Activated B cell treated with CpG ODN at 0.5 μM for 24 hours (primary cell): ENCODE measurements around the gene ASIC3. TPM values are rescaled to one million over a fixed set of nuclear protein-coding genes. Genes with fewer than 3 reads are reported as not detected.
A peak's percentile ranks its signal among the peaks of the same experiment; 100 is the strongest.

Source experiments
- ATAC-seq: fragments of 200-7000 bp; cut with Tn5 transposase; one replicate; pipeline ENCODE4 v1.10.0; 2021; ENCODE audit warnings: low read depth, mild to moderate bottlenecking, moderate library complexity
- CTCF ChIA-PET: fragments of 350-600 bp; sonication (Branson Sonifier 250); formaldehyde crosslinking; loops from one replicate; lab custom pipeline; 2021; ENCODE audit warnings: antibody characterized with exemption; lab: Charles Lee
- POLR2A ChIA-PET: fragments of 350-600 bp; sonication (Branson Sonifier 250); formaldehyde crosslinking; loops from one replicate; lab custom pipeline; 2021; ENCODE audit warnings: antibody characterized with exemption; lab: Charles Lee
- DNase-seq: peaks from one replicate; pipeline ENCODE4 v3.0.0; 2022
- H3K27ac Mint-ChIP-seq: one replicate; pipeline ENCODE4 v1.8.0; 2020; ENCODE audit warnings: mixed read lengths
- H3K27me3 Mint-ChIP-seq: one replicate; pipeline ENCODE4 v1.8.0; 2021; ENCODE audit warnings: mixed read lengths
- H3K36me3 Mint-ChIP-seq: one replicate; pipeline ENCODE4 v1.8.0; 2021; ENCODE audit warnings: low read depth, mixed read lengths
- H3K4me1 Mint-ChIP-seq: one replicate; pipeline ENCODE4 v1.8.0; 2021; ENCODE audit warnings: mixed read lengths
- H3K4me3 Mint-ChIP-seq: one replicate; pipeline ENCODE4 v1.8.0; 2020; ENCODE audit warnings: mild to moderate bottlenecking, mixed read lengths
- H3K9me3 Mint-ChIP-seq: one replicate; pipeline ENCODE4 v1.8.0; 2020; ENCODE audit warnings: mixed read lengths
- CTCF ChIP-seq: fragments of 200-600 bp; IDR thresholded peaks from one replicate; pipeline ENCODE4 v1.8.0; 2022; ENCODE audit warnings: antibody characterized with exemption, mild to moderate bottlenecking
- intact Hi-C: fragments of 100-400 bp; cut with micrococcal nuclease; formaldehyde crosslinking; loops from one replicate; pipeline ENCODE4 v1.15.1; 2024
- total RNA-seq: library from RNA; stranded (reverse); gene quantifications from 2 replicates; pipeline ENCODE4 v1.2.3, GENCODE V29; 2022

ASIC3 gene
- total RNA-seq, 1 donor from 2014 or later: 1.2 TPM

GRCh38 chr7:151017370-151017952 lies 30.9 kb upstream of the ASIC3 start:
- CTCF ChIA-PET: interaction anchor here (1.1 to 4.2 kb wide), 8 partner anchors 10 to 119 kb away, joined by 3 to 25 read pairs (median 6); partner anchors contain the start of gene ABCB8
- Mint-ChIP-seq H3K4me1 (peaks cover 49% of the 10 kb centered on the region), H3K27ac (no peak overlapping the region), H3K36me3 (no peaks in the 10 kb centered on the region), H3K9me3 (no peaks in the 10 kb centered on the region), H3K4me3 (peak overlapping the region; percentile 85), H3K27me3 (peaks cover 30% of the 10 kb centered on the region)
- ATAC-seq (no peak), DNase-seq (no peak)
- no peak for TF ChIP-seq CTCF
- intact Hi-C loops: no loop called here
- POLR2A ChIA-PET: interaction anchor here (2.1 kb wide), 1 partner anchor 11 kb away, joined by 21 read pairs; the partner anchor contains the start of gene ABCB8

DNA sequence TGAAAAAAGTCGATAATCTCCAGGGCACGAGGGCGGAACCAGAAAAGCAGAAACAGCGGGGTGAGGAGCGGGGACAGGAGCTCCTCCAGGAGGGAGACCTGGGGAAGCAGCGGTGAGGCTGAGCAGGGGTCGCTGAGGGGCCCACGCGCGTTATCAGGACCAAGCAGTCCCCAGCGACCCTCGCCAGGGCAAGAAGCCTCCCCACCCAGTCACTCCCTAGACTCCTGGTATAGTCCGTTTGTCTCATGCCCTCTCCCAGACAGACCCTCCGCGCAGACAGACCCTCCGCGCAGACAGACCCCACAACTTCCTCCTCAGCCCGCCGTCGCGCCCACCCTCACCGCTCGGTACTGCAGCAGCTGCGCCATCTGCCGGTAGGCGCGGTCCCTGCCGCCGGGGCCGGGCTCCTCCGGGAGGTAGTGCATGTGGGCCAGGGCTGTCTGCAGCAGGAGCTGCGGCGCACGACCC lies 30.3 kb upstream of the ASIC3 start:
- Mint-ChIP-seq H3K4me1 (peaks cover 45% of the 10 kb centered on the region), H3K27me3 (peaks cover 32% of the 10 kb centered on the region)
- POLR2A ChIA-PET: interaction anchor here (1.4 to 2.1 kb wide), 2 partner anchors 10 to 14 kb away, joined by 4 to 21 read pairs; partner anchors contain the start of gene ABCB8

GRCh38 chr7:151018421-151019129 lies 29.8 kb upstream of the ASIC3 start:
- no peaks in the 10 kb centered on the region for H3K9me3 Mint-ChIP-seq
- no peak overlapping the region for H3K27ac Mint-ChIP-seq

More for the DNA sequence above, 30.3 kb upstream of the ASIC3 start:
- peak; percentile 83 for DNase-seq
- CTCF ChIA-PET: interaction anchor here (1.1 to 4.2 kb wide), 9 partner anchors 9 to 120 kb away, joined by 3 to 25 read pairs (median 5); partner anchors contain the start of gene ABCB8
- no peaks in the 10 kb centered on the region for H3K36me3 Mint-ChIP-seq
- no peaks in the 10 kb centered on the region for H3K9me3 Mint-ChIP-seq
- H3K27ac Mint-ChIP-seq: no peak overlapping the region
- peak overlapping the region; percentile 85 for H3K4me3 Mint-ChIP-seq
- peak; percentile 72 for ATAC-seq
- peak; percentile 78 for TF ChIP-seq CTCF
- intact Hi-C loops: loop anchor here (1.0 to 2.0 kb wide), 7 partner anchors 10 to 120 kb away; partner anchors contain the start of genes ABCB8, FASTK and SLC4A2

DNA sequence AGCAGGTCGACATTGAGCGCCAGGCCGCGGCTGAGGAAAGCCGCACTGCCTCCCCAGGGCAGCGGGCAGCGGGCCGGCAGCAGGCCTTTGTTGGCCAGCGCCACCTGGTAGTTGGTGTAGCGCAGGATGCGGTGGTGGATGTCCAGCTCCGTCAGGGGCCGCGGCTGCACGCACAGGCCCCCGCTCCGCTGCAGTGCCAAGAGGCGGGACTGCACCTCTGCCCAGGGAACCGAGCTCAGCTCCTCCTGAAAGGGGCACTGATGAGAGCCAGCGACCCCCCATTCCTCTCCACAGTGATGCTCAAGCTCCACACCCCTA lies 29.2 kb upstream of the ASIC3 start:
- peak overlapping the region; percentile 41 for H3K4me3 Mint-ChIP-seq
- no peaks in the 10 kb centered on the region for H3K9me3 Mint-ChIP-seq
- intact Hi-C loops: loop anchor here (2.0 kb wide), 3 partner anchors 40 to 62 kb away; partner anchors contain the start of genes FASTK and SLC4A2
- H3K4me1 Mint-ChIP-seq: peaks cover 39% of the 10 kb centered on the region
- ChIA-PET POLR2A (interaction anchor here (0.8 to 2.1 kb wide), 3 partner anchors 9 to 44 kb away, joined by 4 to 21 read pairs (median 4); partner anchors contain the start of gene ABCB8), CTCF (interaction anchor here (0.9 to 4.2 kb wide), 8 partner anchors 8 to 121 kb away, joined by 3 to 25 read pairs (median 4); partner anchors contain the start of gene ABCB8)
- H3K27me3 Mint-ChIP-seq: peaks cover 35% of the 10 kb centered on the region
- H3K36me3 Mint-ChIP-seq: no peaks in the 10 kb centered on the region
- ATAC-seq: no peak
- H3K27ac Mint-ChIP-seq: no peak overlapping the region
- DNase-seq: no peak
- TF ChIP-seq CTCF: no peak

More at GRCh38 chr7:151018421-151019129, 29.8 kb upstream of the ASIC3 start:
- POLR2A ChIA-PET: interaction anchor here (0.8 to 2.1 kb wide), 3 partner anchors 10 to 44 kb away, joined by 4 to 21 read pairs (median 4); partner anchors contain the start of gene ABCB8
- Mint-ChIP-seq H3K36me3 (no peaks in the 10 kb centered on the region), H3K27me3 (peaks cover 35% of the 10 kb centered on the region), H3K4me3 (peak overlapping the region; percentile 85), H3K4me1 (peaks cover 44% of the 10 kb centered on the region)
- DNase-seq (peak; percentile 36), ATAC-seq (peak; percentile 20)
- peak; percentile 7 for TF ChIP-seq CTCF
- CTCF ChIA-PET: interaction anchor here (0.9 to 4.2 kb wide), 10 partner anchors 8 to 121 kb away, joined by 3 to 25 read pairs (median 4); partner anchors contain the start of gene ABCB8
- intact Hi-C loops: loop anchor here (1.0 to 2.0 kb wide), 7 partner anchors 10 to 120 kb away; partner anchors contain the start of genes ABCB8, FASTK and SLC4A2
